ENCODE results near the gene PTGIR.

Gene PTGIR

DNA sequence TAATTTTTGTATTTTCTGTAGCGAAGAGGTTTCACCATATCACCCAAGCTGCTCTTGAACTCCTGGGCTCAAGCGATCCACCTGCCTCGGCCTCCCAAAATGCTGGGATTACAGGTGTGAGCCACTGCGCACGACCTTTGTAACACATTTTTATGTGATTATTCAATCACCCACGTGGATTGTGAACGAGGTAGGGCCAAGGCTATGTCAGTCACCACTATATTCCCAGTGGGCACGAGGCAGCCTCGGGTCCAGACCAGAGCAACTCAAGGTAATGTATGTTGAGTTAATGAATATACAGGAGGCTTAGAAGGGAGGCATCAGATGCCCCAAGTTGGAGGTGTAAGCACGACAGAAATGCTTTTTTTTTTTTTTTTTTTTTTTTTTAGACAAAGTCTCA lies 8.9 kb downstream of the PTGIR start:
- no peak for DNase-seq

DNA sequence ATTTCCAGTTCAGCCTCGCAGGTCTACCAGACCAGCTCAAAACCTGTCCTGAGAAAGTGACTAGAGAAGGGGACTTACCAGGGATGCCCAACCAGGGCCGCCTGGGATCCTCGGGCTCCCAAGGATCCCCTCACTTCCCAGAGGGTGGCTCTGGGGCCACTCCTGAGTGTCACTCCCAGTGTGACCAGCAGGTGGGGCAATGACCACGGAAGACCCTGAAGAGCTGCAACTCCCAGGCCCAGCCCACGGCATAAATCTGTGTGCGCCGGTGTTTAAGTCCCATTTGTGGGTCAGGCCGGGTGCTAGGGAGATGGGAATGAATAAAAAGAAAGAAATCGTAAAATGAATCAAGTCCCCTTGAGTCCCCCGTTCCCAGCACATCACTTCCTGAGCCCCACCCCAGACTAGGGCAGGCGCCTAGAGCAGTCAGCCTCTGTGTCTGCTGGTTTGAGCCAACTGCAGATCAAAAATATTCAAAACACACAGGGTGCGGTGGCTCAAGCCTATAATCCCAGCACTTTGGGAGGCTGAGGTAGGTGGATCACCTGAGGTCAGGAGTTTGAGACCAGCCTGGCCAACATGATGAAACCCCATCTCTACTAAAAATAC lies 10.7 kb downstream of the PTGIR start:
- peak; percentile 54 to 61 for DNase-seq

- DNase-seq: no peak
Measured at GRCh38 chr19:46613525-46613924, 11.4 kb downstream of the PTGIR start.

DNA sequence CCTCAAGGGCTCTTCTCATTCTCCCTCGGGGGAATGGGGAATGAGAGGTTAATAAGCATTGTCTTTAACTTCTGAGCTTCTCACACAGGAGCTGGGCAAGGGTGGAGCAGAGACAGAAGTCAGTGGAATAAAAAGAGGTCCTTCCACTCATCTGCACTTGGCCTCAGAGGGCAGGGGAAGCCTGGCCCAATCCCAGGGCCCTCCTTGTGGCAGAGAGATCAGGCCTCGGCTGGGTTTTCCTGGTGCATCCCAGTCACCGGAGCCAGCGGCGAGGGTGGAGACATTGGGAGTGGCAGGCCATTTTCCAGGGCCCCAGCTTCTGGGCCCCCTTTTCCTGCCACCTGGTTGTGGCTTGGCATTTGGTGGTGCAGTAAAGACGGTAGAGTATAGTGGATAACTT lies 13.1 kb downstream of the PTGIR start:
- DNase-seq: no peak

- no peak for DNase-seq
Measured at GRCh38 chr19:46610851-46611770, 13.8 kb downstream of the PTGIR start.

- no peak for DNase-seq
Measured at GRCh38 chr19:46610413-46610775, 14.5 kb downstream of the PTGIR start.

DNA sequence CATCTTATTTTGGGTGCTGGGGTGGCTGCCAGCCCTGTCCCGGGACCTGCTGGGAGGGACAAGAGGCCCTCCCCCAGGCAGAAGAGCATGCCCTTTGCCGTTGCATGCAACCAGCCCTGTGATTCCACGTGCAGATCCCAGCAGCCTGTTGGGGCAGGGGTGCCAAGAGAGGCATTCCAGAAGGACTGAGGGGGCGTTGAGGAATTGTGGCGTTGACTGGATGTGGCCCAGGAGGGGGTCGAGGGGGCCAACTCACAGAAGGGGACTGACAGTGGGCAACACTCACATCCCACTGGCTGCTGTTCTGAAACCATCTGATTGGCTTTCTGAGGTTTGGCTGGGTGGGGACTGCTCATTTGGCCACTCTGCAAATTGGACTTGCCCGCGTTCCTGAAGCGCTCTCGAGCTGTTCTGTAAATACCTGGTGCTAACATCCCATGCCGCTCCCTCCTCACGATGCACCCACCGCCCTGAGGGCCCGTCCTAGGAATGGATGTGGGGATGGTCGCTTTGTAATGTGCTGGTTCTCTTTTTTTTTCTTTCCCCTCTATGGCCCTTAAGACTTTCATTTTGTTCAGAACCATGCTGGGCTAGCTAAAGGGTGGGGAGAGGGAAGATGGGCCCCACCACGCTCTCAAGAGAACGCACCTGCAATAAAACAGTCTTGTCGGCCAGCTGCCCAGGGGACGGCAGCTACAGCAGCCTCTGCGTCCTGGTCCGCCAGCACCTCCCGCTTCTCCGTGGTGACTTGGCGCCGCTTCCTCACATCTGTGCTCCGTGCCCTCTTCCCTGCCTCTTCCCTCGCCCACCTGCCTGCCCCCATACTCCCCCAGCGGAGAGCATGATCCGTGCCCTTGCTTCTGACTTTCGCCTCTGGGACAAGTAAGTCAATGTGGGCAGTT lies 15.1 kb downstream of the PTGIR start:
- DNase-seq: no peak

DNA sequence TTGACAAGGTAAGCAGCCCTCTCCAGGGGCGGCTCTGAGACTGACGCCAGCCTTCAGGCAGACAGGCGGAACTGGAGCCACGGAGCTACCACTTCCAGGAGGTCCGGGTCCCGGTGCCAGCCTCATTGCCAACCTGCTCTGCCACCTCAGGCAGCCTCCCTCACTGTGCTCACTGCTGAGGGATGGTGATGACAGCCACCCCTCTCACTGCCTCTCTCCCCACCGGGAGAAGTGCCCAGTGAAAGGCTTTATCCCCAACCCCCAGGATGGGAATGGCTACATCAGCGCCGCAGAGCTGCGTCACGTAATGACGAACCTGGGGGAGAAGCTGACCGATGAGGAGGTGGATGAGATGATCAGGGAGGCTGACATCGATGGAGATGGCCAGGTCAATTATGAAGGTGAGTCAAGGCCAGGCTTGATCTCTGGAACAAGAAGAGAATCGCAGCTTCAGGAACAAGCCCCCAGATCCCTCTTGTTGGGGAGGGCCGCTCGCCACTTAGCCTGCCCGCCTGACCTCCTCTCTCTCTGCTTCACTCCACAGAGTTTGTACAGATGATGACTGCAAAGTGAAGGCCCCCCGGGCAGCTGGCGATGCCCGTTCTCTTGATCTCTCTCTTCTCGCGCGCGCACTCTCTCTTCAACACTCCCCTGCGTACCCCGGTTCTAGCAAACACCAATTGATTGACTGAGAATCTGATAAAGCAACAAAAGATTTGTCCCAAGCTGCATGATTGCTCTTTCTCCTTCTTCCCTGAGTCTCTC lies 16.1 kb downstream of the PTGIR start:
- DNase-seq: no peak

DNA sequence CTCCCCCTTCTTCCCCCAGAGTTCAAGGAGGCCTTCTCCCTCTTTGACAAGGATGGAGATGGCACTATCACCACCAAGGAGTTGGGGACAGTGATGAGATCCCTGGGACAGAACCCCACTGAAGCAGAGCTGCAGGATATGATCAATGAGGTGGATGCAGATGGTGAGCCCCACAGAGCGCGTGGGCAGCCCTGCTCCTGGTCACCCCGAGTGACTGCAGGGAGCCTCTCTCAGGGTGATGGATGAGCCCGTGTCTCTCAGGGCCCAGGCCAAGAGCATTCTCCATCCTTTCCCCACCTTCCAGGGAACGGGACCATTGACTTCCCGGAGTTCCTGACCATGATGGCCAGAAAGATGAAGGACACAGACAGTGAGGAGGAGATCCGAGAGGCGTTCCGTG lies 16.7 kb downstream of the PTGIR start:
- no peak for DNase-seq

DNA sequence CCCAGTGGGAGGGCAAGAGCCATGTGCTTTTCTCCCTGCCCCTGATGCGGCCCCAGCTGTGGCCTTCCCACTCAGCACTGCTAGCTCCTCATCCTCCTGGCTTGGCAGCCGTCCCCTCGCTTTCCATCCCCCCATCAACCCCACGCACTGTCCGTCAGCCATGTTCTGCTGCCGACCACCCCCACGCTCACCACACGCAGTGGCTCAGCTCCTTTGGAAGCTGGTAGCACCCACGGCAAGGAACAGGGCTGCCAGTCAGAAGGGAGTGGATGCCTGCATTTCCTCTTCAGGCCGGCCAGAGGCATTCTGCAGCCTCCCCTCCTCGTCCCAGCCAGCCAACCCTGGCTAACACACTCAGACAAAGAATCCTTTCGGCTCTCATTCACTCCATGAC lies 17.4 kb downstream of the PTGIR start:
- DNase-seq: peak in 1 of 2 experiments; percentile 50

- DNase-seq: no peak
Measured at GRCh38 chr19:46606681-46607447, 18.0 kb downstream of the PTGIR start.

GRCh38 chr19:46606019-46606418 lies 18.9 kb downstream of the PTGIR start:
- no peak for DNase-seq

GRCh38 chr19:46605356-46605821 lies 19.5 kb downstream of the PTGIR start:
- no peak for DNase-seq

GRCh38 chr19:46604781-46605355 lies 20.0 kb downstream of the PTGIR start:
- DNase-seq: no peak

- DNase-seq: no peak
Measured at GRCh38 chr19:46603752-46604231, 21.1 kb downstream of the PTGIR start.

DNA sequence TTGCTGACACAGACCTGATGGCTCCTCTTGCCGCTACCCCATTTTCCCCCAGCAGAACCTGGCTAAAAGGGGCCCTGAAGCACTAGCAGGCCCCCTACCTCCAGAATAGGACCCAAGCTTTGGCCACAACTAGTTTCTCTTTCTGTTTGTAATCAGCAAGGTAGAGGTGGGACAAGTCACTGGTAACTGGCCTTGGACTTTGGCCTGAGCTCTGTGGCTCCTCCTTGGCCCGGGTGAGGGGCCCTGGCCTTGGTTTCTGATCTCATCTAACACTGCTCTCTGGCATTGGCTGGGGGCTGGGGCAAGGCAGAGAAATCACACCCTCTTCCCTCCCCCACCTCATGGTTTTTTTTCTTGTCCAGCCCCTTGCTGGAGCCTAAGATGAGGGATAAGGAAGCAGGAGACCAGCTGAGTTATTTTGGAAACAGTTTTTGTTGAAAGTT lies 21.7 kb downstream of the PTGIR start:
- no peak for DNase-seq

- no peak for DNase-seq
Measured at GRCh38 chr19:46602392-46603194, 22.3 kb downstream of the PTGIR start.

DNA sequence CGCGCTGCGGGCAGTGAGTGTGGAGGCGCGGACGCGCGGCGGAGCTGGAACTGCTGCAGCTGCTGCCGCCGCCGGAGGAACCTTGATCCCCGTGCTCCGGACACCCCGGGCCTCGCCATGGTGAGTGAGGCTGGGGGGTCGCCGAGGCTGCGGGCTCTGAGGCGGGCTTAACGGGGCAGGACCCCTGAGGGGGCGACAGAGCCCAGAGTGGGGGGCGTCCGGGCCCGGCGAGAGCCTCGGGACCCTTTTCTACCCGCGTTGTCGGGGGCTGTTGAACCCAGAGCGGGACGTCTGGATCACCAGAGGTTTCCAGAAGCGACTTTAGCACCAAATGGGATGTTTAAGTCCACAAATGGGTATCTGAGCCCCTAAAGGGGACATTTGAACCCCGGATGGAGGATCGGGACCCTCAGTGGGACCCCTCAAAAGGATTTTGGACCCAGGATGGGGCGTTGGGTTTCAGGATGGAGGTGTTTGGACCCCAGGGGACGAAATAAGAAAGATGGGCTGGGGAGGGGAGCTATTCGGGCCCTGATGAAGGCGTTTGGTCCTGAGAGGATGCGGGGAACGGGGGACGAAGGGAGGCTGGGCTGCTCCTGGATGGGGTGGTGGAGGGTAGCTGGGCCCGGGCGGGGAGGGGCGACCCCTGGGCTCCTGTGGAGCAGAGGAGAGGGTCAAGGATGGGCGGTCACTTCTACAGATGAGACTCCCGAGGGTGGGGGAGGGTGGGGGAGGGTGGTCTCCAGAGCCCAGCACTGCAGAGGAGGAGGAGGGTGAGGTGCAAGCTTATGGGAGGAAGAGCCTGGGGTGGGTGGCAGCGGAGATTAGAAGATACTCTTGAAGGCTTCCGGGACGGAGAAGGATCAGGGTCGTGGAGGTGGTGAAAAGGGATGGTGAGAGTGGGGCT lies 23.3 kb downstream of the PTGIR start, which contains the start of gene CALM3:
TSS of gene CALM3 (plus strand) at position 13 of the 907 bp plus-strand sequence. CDS start at position 118, 105 bp downstream.
- DNase-seq: peak in 1 of 2 experiments; percentile 3

Measured in Kasumi-1 (cell line).